Fibroblast of peridontal ligament (primary cell): ENCODE results near the gene MTOR.
"Not testable (repeated sequence)": the region's sequence is repeated elsewhere in the genome, so short reads cannot be mapped to it uniquely, and the experiment has no call there.

Experiments
- DNase-seq: peaks from one replicate; pipeline ENCODE4 v3.0.0-alpha.2; 2010; ENCODE audit errors: extremely low read depth

The MTOR gene

GRCh38 chr1:11180342-11180744 is 82.0 kb downstream of the MTOR start:
- peak; percentile 81 for DNase-seq

DNA sequence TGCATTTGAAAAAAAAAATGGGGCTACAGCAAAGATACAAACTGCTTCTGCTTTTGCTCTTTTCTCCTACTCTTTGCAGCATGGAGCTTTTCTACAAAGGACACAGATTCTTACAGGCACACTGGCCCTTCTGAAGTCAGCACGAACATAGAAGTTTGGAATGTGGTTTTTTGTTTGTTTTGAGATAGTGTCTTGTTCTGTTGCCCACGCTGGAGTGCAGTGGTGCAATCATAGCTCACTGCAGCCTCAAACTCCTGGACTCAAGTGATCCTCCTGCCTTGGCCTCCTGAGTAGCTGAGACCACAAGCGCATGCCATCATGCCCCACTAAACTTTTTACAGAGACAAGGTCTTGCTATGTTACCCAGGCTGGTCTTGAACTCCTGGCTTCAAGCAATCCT is 82.6 kb downstream of the MTOR start:
- peak; percentile 67 for DNase-seq

DNA sequence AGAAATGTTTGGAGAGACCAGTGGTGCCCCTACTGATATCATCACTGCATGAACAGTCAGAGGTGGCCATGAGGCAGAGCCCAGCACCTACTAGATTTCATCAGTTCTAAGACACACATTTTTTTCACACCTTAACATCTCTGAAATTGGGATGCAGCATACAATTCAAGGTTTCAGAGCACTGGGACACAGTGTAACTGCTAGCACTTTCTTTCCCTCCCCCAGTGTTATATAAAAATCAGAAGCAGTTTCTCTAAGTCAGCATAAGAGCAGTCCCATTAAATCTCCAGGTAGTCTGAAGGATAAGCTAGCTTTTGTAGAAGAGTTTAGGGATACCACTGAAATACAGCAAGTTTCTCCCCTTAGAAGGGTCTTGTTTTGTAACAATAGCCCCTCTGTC is 83.2 kb downstream of the MTOR start:
- no peak for DNase-seq

- DNase-seq: peak; percentile 66
These were observed 84.0 kb downstream of the MTOR start for GRCh38 chr1:11178021-11179015.

DNA sequence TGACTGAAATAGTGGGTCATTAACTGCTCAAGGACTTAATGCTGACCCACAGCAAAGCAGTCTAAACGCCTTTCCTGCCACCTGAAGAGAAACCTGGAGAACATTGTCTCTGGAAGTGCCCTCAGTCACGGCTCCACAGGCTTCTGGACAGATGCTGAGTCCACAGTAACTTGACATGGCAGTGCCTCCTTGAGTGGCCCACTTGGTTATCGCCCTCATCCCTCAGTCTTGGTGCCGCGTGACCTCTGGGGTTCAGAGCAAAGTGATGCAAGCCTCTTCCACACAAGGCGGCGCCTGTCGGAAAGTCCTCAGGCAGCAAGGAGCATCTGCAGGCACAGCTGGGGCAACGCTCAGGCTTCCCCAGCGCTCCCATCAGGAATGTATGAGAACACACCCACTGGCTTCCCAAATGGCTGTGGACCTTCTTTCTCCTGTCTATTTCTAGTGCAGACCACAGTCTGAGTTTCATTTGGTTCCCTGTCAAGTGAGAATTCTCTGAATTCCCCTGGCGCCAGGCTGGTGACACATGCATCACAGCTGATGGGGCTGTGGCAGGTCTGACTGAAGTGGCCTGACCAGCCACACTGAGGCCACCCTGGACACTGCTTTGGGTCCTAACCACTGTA is 86.2 kb downstream of the MTOR start:
- DNase-seq: no peak

GRCh38 chr1:11175461-11175860 is 86.9 kb downstream of the MTOR start:
- no peak for DNase-seq

GRCh38 chr1:11174261-11174942 is 87.9 kb downstream of the MTOR start:
- peak; percentile 34 for DNase-seq

DNA sequence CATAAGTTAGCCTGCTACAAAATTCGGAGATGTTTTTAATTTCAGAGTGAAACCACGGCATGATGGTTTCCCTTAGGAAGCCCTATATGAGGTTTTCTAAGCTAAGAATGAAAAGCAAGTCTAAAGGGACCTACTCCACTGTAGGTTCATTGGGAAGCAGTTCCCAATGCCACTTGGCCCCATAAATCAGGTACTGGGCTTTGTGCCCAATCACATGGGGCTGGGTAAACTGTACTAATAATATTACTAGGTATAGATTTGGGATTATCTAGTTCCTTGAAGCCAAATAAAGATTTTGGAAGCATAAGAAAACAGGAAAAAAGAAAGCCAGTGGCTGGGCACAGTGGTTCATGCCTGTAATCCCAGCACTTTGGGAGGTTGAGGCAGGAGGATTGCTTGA is 92.2 kb downstream of the MTOR start:
- no peak for DNase-seq

GRCh38 chr1:11169202-11169601 is 93.1 kb downstream of the MTOR start:
- no peak for DNase-seq

- DNase-seq: no peak
These were observed 93.6 kb downstream of the MTOR start for GRCh38 chr1:11168731-11169130.

GRCh38 chr1:11166744-11167143 is 95.6 kb downstream of the MTOR start:
- not testable (repeated sequence) for DNase-seq

GRCh38 chr1:11162752-11163151 is 99.6 kb downstream of the MTOR start:
- DNase-seq: not testable (repeated sequence)

DNA sequence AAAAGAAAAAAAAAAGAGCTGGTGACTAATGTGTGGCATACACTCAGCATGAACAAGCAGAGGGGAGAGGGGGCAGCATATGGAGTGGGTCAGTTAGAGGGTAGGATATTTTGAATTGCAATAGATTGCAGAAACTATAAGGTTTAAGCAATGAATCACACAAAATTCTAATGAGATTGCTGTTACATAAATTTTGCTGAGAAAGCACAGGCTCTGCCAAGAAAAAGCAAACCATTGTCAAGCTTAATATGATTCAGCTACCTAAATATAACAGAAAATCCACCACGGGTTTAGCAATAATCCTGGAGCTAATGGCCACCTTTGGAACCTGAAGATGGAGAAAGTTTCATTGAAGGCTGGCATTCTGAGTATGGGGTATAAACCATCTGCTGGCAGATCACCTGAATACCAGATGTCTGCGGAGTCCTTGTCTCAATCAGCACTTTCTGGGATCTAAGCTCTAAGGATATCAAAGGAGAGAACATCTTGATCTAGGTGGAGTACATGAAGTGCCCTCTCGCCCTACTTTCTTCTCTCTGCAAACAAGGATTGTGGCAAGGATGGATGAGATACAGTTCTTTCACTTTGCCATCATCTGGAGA is 103.5 kb downstream of the MTOR start:
- peak; percentile 98 for DNase-seq

GRCh38 chr1:11158291-11158690 is 104.1 kb downstream of the MTOR start:
- DNase-seq: no peak

DNA sequence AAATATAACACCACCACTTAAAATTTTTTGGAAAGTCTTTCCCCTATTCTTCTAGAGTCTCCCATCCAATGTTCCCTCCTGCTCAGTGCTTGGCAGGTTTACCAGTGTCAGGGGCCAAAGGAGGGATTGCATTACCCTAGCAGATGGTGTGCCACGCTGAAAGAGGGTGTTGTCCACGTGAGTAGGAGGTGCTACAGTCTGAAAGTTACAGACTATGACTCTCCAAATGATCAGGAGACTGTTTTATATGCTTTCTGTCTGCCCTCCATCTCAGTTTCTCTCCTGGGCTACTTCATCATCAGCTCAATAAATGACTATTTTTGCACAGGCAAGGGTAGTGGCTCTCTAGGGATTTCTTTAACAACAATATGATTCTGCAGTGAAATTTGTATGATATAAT is 104.5 kb downstream of the MTOR start:
- peak; percentile 90 for DNase-seq

DNA sequence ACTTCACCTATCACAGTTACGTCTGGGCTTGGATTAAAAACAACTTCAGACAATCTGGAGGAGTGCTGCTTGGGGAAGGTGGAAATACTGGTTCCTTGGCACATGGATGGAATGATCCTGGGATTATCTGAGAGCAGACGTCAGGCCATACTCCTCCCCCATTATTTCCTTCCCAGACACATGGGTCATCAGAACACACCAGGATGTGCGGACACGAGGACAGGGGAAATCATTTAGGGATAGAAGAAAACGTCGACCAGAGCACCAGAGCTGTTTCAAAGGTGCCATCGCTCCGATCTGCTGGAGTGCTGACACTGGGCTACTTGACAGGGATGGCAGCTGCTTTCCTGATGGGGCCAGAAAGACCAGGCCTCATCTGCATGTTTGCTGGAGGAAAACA is 105.0 kb downstream of the MTOR start:
- DNase-seq: no peak

GRCh38 chr1:11156963-11157362 is 105.4 kb downstream of the MTOR start:
- DNase-seq: no peak

DNA sequence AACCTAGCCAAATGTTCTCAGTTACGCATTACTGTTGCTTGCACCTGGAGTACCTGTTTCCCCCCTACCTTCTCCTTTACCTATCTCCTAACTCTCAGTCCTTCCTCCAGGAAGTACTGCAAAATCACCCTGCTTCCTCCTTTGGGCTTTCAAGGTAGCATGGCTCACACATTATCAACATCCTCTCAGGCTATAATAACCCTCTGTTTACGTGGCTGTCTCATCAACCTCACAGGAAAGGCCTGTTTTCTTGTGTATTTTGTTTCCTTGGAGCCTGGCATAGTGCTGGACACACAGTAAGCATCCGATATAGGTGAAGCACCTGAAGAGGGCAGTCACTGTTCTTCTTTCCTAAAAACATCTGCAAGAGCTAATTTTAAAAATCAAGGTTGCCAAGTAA is 105.9 kb downstream of the MTOR start:
- no peak for DNase-seq

DNA sequence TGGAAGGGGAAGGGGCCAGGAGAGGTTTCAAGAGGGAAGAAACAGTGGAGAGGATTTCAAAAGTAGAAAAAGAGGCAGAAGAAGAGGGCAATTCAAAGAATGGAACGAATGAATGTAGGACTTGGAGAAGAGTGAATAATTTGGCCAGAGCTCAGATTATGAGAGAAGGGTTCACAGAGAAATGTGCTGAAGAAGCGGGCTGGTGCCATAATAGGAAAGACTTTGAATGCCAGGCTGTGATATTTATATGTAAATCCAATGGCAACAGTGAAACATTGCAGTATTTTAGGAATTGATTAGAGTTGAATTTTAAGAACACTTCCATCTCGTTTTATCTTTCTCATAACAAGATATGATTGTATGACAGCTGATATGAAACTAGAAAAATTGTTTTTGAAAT is 109.2 kb downstream of the MTOR start:
- DNase-seq: no peak

DNA sequence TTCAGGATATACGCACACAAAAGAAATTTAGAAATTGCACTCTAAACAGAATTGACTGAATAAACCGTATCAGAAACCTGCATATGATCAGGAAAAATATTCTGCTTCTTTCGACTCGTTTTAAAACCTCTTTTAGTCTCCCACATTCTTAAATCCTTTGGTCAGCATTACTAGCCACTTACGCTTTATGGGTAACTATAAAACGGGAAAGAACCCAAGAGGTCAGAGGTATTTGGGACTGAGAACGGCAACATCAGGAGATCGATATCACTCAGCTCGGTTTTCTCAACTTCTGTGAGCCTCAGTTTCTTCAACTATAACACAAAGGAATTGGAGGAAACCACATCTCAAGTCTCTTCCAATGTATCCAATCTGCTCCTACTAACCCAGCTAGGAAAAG is 109.6 kb downstream of the MTOR start:
- DNase-seq: no peak

GRCh38 chr1:11151826-11152612 is 110.3 kb downstream of the MTOR start:
- no peak for DNase-seq
